ENCODE measurements around the gene OR3A2.

DNA sequence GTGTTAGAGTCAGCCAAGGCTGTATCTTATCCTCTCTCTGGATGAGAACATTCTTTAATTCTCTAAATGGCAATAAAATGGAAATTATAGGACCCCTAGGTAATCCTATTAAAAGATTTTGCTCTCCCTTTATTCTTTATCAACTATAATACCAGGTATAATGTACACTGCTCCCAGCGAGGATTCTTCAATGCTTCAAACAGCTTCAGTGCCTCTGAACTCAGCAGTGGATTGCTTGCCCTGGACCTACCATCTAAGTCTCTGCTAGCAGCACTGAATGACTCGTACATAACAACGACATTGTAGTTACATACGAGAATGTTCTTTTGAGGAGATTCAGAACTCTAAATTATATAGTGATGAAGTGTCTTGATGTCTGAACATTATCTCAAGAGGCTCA, 3.7 kb upstream of the OR3A2 start:
- TF ChIP-seq EZH2 (IDR thresholded peaks at IDR 0.05; ENCODE audit: borderline replicate concordance, low read depth, low read length, poor library complexity, severe bottlenecking) = no peak
- TF ChIP-seq, protein P1, sequence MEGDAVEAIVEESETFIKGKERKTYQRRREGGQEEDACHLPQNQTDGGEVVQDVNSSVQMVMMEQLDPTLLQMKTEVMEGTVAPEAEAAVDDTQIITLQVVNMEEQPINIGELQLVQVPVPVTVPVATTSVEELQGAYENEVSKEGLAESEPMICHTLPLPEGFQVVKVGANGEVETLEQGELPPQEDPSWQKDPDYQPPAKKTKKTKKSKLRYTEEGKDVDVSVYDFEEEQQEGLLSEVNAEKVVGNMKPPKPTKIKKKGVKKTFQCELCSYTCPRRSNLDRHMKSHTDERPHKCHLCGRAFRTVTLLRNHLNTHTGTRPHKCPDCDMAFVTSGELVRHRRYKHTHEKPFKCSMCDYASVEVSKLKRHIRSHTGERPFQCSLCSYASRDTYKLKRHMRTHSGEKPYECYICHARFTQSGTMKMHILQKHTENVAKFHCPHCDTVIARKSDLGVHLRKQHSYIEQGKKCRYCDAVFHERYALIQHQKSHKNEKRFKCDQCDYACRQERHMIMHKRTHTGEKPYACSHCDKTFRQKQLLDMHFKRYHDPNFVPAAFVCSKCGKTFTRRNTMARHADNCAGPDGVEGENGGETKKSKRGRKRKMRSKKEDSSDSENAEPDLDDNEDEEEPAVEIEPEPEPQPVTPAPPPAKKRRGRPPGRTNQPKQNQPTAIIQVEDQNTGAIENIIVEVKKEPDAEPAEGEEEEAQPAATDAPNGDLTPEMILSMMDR (conservative IDR thresholded peaks at IDR 0.05; ENCODE audit: low read depth, low read length) = no peak
